Eye (tissue), 1 donor: ENCODE data around the gene CELA3A.

Experiments used
- DNase-seq: peaks from one replicate; pipeline ENCODE4 v3.0.0-alpha.2; 2015

CELA3A gene

GRCh38 chr1:22052115-22053016 is 50.9 kb downstream of the CELA3A start, which contains the start of gene CDC42:
CDC42 (plus strand) TSS chr1:22052709; CDS start chr1:22078479, 25,770 bp downstream.
- peak; percentile 98 for DNase-seq

GRCh38 chr1:22053017-22053860 is 51.8 kb downstream of the CELA3A start:
- DNase-seq = peak; percentile 91

- no peak for DNase-seq
Observed at GRCh38 chr1:22053861-22054770, 52.7 kb downstream of the CELA3A start.

- DNase-seq = no peak
Observed at GRCh38 chr1:22055463-22055862, 54.0 kb downstream of the CELA3A start.

- no peak for DNase-seq
Observed at GRCh38 chr1:22056043-22056442, 54.6 kb downstream of the CELA3A start.

GRCh38 chr1:22056936-22057335 is 55.5 kb downstream of the CELA3A start:
- DNase-seq = no peak

GRCh38 chr1:22057861-22058260 is 56.4 kb downstream of the CELA3A start:
- no peak for DNase-seq
